A673 (cell line): ENCODE data around the gene C9orf40.

Source experiments
- EZH2 ChIP-seq: fragments of 200-600 bp; sonication (generic); IDR thresholded peaks from 2 replicates; pipeline ENCODE4 v1.6.1; 2017; ENCODE audit warnings: borderline replicate concordance, low read depth, mild to moderate bottlenecking, mixed read lengths, antibody characterized with exemption, low read length; ENCODE audit not compliant: poor library complexity, severe bottlenecking
- TF ChIP-seq, protein P1 (sequence below): fragments of 300-800, 200-600 bp; sonication (generic); conservative IDR thresholded peaks from 2 replicates; pipeline ENCODE4 v1.5.1; 2017; ENCODE audit warnings: low read depth, mild to moderate bottlenecking, antibody characterized with exemption, low read length, moderate library complexity, mixed read lengths

DNA sequence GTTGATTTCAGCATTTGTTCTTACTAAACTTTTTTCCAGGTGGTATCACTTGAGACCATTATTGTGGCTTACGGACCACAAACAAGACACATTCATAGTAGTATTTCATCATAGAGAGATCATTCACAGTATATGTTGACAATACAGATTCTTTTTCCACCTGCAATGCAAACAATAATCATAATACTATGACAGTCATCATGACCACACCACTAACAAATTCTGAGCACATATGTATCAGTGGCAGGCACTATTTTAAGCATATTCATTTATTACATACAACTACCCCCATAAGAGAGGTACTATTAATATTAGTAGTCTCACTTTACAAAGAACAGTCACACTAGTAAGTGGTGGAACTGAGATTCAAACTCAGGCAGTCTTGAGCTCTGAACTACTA lies 31.0 kb upstream of the C9orf40 start:
- TF ChIP-seq, protein P1, sequence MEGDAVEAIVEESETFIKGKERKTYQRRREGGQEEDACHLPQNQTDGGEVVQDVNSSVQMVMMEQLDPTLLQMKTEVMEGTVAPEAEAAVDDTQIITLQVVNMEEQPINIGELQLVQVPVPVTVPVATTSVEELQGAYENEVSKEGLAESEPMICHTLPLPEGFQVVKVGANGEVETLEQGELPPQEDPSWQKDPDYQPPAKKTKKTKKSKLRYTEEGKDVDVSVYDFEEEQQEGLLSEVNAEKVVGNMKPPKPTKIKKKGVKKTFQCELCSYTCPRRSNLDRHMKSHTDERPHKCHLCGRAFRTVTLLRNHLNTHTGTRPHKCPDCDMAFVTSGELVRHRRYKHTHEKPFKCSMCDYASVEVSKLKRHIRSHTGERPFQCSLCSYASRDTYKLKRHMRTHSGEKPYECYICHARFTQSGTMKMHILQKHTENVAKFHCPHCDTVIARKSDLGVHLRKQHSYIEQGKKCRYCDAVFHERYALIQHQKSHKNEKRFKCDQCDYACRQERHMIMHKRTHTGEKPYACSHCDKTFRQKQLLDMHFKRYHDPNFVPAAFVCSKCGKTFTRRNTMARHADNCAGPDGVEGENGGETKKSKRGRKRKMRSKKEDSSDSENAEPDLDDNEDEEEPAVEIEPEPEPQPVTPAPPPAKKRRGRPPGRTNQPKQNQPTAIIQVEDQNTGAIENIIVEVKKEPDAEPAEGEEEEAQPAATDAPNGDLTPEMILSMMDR = no peak
- TF ChIP-seq EZH2 = no peak
